Vagina (tissue), 2 donors: ENCODE results near the gene GLCCI1.

ENCODE experiments used
- CTCF ChIP-seq, 3 experiments: fragments of 450-650 bp in 2 of 3; fragments of 200-600 bp in 1 of 3; sonication (generic) in 1 of 3; IDR thresholded peaks; one replicate each; pipeline ENCODE4 v1.5.1; 2017 to 2019; ENCODE audit warnings: antibody characterized with exemption in 3 of 3, mild to moderate bottlenecking in 2 of 3, moderate library complexity in 2 of 3
- POLR2A ChIP-seq, 2 donors: fragments of 450-650 bp; IDR thresholded peaks; one replicate each; pipeline ENCODE4 v1.6.1; 2017; ENCODE audit warnings: antibody characterized with exemption in 2 of 2, mild to moderate bottlenecking in 2 of 2, moderate library complexity in 2 of 2
- POLR2AphosphoS5 ChIP-seq, 2 donors: sonication (generic); formaldehyde crosslinking; IDR thresholded peaks; one replicate each; pipeline ENCODE4 v1.9.0; 2017; ENCODE audit warnings: antibody characterized with exemption in 2 of 2, mild to moderate bottlenecking in 2 of 2, low read depth in 1 of 2; ENCODE audit not compliant: insufficient read depth in 1 of 2

GRCh38 chr7:7971308-7972040 lies 2.9 kb downstream of the GLCCI1 start:
- TF ChIP-seq CTCF (IDR thresholded peaks at IDR 0.05) (no peak), POLR2AphosphoS5 (IDR thresholded peaks at IDR 0.05; ENCODE audit: insufficient read depth in 1 of 2, low read depth in 1 of 2) (no peak), POLR2A (IDR thresholded peaks at IDR 0.05) (no peak)
